ENCODE results near the gene CATSPERZ. TPM values are rescaled to one million over a fixed set of nuclear protein-coding genes. Genes with fewer than 3 reads are reported as not detected.

CATSPERZ gene
- total and polyA plus RNA-seq, 2 of the 13 experiments (the other 11 are each of a cell fraction or from before 2014, with no cell fraction given), result 0.22 to 0.48 TPM

GRCh38 chr11:64263021-64263946 is 36.9 kb upstream of the CATSPERZ start:
- in situ Hi-C loops (cut with HindIII; ENCODE audit: extremely low pct_ligation_motif_present, low pct_unique_long_range_greater_than_20kb), result no loop called here
- ChIA-PET CTCF (ENCODE audit: low intra/inter-chr PET ratio, low total read pairs) (no interaction called here), POLR2A (no interaction called here)
- intact Hi-C loops (cut with micrococcal nuclease; ENCODE audit: unreplicated experiment), result no loop called here
- TF ChIP-seq WIZ (CRISPR knock-in tag; IDR thresholded peaks at IDR 0.05) (no peak), ZSCAN20 (CRISPR knock-in tag; IDR thresholded peaks at IDR 0.05; ENCODE audit: borderline replicate concordance) (no peak), ZNF124 (CRISPR knock-in tag; IDR thresholded peaks at IDR 0.05) (no peak), NFE2L1 (CRISPR knock-in tag; IDR thresholded peaks at IDR 0.05; ENCODE audit: borderline replicate concordance) (no peak), ZSCAN5A (CRISPR knock-in tag; IDR thresholded peaks at IDR 0.05; ENCODE audit: borderline replicate concordance) (no peak), HCFC1 (IDR thresholded peaks at IDR 0.05; ENCODE audit: low read depth, low read length) (no peak), CENPX (CRISPR knock-in tag; IDR thresholded peaks at IDR 0.05) (no peak), CREB1 (IDR thresholded peaks at IDR 0.05) (no peak), CREB1 (CRISPR knock-in tag; IDR thresholded peaks at IDR 0.05) (no peak), NR2F2 (IDR thresholded peaks at IDR 0.05; ENCODE audit: borderline replicate concordance, low read depth) (no peak), NFAT5 (CRISPR knock-in tag; IDR thresholded peaks at IDR 0.05) (no peak), TAF15 (IDR thresholded peaks at IDR 0.05; ENCODE audit: low read depth, low read length, poor library complexity, severe bottlenecking) (no peak), NFKBIZ (CRISPR knock-in tag; IDR thresholded peaks at IDR 0.05) (no peak)
- Histone ChIP-seq H3K27ac (ENCODE audit: extremely low read length, insufficient read depth, low read length) (no peak overlapping the region), H3K9ac (ENCODE audit: insufficient read depth, low read depth, low read length) (no peak overlapping the region), H3K27me3 (ENCODE audit: control insufficient read depth in 1 of 2, insufficient read depth in 2 of 2, low read length in 2 of 2) (no peaks in the 10 kb centered on the region), H4K20me1 (ENCODE audit: insufficient read depth, low read length) (no peaks in the 10 kb centered on the region), H3K4me2 (ENCODE audit: low read depth, low read length) (no peak overlapping the region), H3K79me2 (ENCODE audit: insufficient read depth, low read length) (no peaks in the 10 kb centered on the region), H3K9me3 (ENCODE audit: low read length) (no peaks in the 10 kb centered on the region), H2AFZ (ENCODE audit: low read length) (no peak overlapping the region), H3K4me1 (ENCODE audit: insufficient read depth, low read length) (peaks cover 8% of the 10 kb centered on the region), H3K4me3 (replicated peaks in 1 of 3; ENCODE audit: insufficient read depth in 1 of 3, low read depth in 2 of 3, low read length in 3 of 3) (no peak overlapping the region), H3K36me3 (replicated peaks in 1 of 2; ENCODE audit: control insufficient read depth in 1 of 2, insufficient read depth in 2 of 2, low read length in 2 of 2) (peaks cover 8 to 35% of the 10 kb centered on the region in 2 experiments; a peak in 4 of 5 replicates)
- FAIRE-seq, result no peak
- DNase-seq (ENCODE audit: low spot score), result no peak
- no TSS peak for BruUV-seq (replicated peaks)
- WGBS (ENCODE audit: low lambda C conversion rate), result 86% methylated on average over 2 of the region's 29 CpGs
- no peak for ATAC-seq

Measured in HepG2 (cell line).